Brain microvascular endothelial cell (primary cell): ENCODE results near the gene LYVE1.

ENCODE experiments used
- DNase-seq: peaks from one replicate; pipeline ENCODE4 v3.0.0-alpha.2; 2020
- H3K27ac ChIP-seq: fragments of 250-450 bp; sonication (Bioruptor Pico); 2 replicates; pipeline ENCODE4 v1.5.1; 2020; ENCODE audit warnings: mild to moderate bottlenecking, moderate library complexity
- H3K27me3 ChIP-seq: fragments of 250-450 bp; sonication (Bioruptor Pico); replicated peaks from 2 replicates; pipeline ENCODE4 v1.5.1; 2020; ENCODE audit warnings: mild to moderate bottlenecking
- H3K36me3 ChIP-seq: fragments of 250-450 bp; sonication (Bioruptor Pico); replicated peaks from 2 replicates; pipeline ENCODE4 v1.5.1; 2020; ENCODE audit warnings: mild to moderate bottlenecking
- H3K4me3 ChIP-seq: 2 replicates; pipeline ENCODE4 v1.5.1; 2011; ENCODE audit warnings: low read depth, mild to moderate bottlenecking, control low read depth, low read length, moderate library complexity
- in situ Hi-C: cut with HindIII; loops from 2 replicates; pipeline ENCODE4 v1.10.0; 2017; ENCODE audit warnings: low sequenced_read_pairs, low pct_ligation_motif_present
- TF ChIP-seq, protein P1 (sequence below): IDR thresholded peaks from 2 replicates; pipeline ENCODE4 v1.5.1; 2011; ENCODE audit warnings: low read depth, mild to moderate bottlenecking, moderate library complexity, low read length, control low read depth, inconsistent platforms; ENCODE audit errors: missing control alignments

The LYVE1 gene

GRCh38 chr11:10543782-10544181 is 24.7 kb downstream of the LYVE1 start:
- Histone ChIP-seq H3K27ac (no peak overlapping the region), H3K27me3 (no peaks in the 10 kb centered on the region), H3K36me3 (no peaks in the 10 kb centered on the region), H3K4me3 (no peak overlapping the region)
- TF ChIP-seq, protein P1, sequence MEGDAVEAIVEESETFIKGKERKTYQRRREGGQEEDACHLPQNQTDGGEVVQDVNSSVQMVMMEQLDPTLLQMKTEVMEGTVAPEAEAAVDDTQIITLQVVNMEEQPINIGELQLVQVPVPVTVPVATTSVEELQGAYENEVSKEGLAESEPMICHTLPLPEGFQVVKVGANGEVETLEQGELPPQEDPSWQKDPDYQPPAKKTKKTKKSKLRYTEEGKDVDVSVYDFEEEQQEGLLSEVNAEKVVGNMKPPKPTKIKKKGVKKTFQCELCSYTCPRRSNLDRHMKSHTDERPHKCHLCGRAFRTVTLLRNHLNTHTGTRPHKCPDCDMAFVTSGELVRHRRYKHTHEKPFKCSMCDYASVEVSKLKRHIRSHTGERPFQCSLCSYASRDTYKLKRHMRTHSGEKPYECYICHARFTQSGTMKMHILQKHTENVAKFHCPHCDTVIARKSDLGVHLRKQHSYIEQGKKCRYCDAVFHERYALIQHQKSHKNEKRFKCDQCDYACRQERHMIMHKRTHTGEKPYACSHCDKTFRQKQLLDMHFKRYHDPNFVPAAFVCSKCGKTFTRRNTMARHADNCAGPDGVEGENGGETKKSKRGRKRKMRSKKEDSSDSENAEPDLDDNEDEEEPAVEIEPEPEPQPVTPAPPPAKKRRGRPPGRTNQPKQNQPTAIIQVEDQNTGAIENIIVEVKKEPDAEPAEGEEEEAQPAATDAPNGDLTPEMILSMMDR: no peak
- no peak for DNase-seq
- in situ Hi-C loops: no loop called here

- Histone ChIP-seq H3K4me3 (no peak overlapping the region), H3K27me3 (no peaks in the 10 kb centered on the region), H3K27ac (no peak overlapping the region), H3K36me3 (no peaks in the 10 kb centered on the region)
- in situ Hi-C loops: no loop called here
- no peak for DNase-seq
- TF ChIP-seq, protein P1: no peak
These were observed 25.7 kb downstream of the LYVE1 start for GRCh38 chr11:10542776-10543175.

DNA sequence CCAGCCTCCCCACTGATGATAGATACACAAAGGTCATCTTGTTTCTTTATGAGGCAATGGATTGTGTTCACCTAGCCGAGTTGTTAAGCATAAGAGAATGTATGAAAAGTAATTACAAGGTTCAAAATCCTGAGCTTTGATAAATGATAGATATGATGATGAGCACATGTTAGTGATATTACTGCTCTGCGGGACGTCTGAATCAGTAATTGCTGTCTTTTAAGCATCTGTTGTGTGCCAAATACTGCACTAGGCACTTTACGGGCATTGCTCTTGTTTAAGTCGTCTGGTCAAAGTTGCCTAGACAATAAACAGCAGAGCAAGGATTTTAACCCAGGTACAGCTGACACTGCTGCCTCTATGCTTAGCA is 26.9 kb downstream of the LYVE1 start:
- in situ Hi-C loops: no loop called here
- Histone ChIP-seq H3K27me3 (no peaks in the 10 kb centered on the region), H3K4me3 (peak overlapping the region; percentile 84), H3K27ac (no peak overlapping the region), H3K36me3 (no peaks in the 10 kb centered on the region)
- TF ChIP-seq, protein P1: no peak
- no peak for DNase-seq

GRCh38 chr11:10540915-10541560 is 27.4 kb downstream of the LYVE1 start, which contains the start of gene RNF141:
TSS of gene RNF141 (minus strand) at chr11:10541187. CDS start at chr11:10534158, 7,029 bp downstream.
- H3K27ac ChIP-seq: peak within 1 kb of the TSS; percentile 48
- no peaks in the 10 kb centered on the region for H3K27me3 ChIP-seq
- in situ Hi-C loops: no loop called here
- peak; percentile 89 for DNase-seq
- no peaks in the 10 kb centered on the region for H3K36me3 ChIP-seq
- peak within 1 kb of the TSS; percentile 84 for H3K4me3 ChIP-seq
- TF ChIP-seq, protein P1: peak; percentile 82

GRCh38 chr11:10540546-10540914 is 27.9 kb downstream of the LYVE1 start:
- peak overlapping the region; percentile 84 for H3K4me3 ChIP-seq
- TF ChIP-seq, protein P1: no peak
- no peaks in the 10 kb centered on the region for H3K27me3 ChIP-seq
- peak overlapping the region; percentile 48 for H3K27ac ChIP-seq
- peak; percentile 13 for DNase-seq
- no peaks in the 10 kb centered on the region for H3K36me3 ChIP-seq
- in situ Hi-C loops: no loop called here

GRCh38 chr11:10539339-10539738 is 29.1 kb downstream of the LYVE1 start:
- Histone ChIP-seq H3K36me3 (no peaks in the 10 kb centered on the region), H3K4me3 (no peak overlapping the region), H3K27me3 (no peaks in the 10 kb centered on the region), H3K27ac (no peak overlapping the region)
- TF ChIP-seq, protein P1: no peak
- in situ Hi-C loops: no loop called here
- DNase-seq: no peak
